ENCODE results near the gene FUBP3.

DNA sequence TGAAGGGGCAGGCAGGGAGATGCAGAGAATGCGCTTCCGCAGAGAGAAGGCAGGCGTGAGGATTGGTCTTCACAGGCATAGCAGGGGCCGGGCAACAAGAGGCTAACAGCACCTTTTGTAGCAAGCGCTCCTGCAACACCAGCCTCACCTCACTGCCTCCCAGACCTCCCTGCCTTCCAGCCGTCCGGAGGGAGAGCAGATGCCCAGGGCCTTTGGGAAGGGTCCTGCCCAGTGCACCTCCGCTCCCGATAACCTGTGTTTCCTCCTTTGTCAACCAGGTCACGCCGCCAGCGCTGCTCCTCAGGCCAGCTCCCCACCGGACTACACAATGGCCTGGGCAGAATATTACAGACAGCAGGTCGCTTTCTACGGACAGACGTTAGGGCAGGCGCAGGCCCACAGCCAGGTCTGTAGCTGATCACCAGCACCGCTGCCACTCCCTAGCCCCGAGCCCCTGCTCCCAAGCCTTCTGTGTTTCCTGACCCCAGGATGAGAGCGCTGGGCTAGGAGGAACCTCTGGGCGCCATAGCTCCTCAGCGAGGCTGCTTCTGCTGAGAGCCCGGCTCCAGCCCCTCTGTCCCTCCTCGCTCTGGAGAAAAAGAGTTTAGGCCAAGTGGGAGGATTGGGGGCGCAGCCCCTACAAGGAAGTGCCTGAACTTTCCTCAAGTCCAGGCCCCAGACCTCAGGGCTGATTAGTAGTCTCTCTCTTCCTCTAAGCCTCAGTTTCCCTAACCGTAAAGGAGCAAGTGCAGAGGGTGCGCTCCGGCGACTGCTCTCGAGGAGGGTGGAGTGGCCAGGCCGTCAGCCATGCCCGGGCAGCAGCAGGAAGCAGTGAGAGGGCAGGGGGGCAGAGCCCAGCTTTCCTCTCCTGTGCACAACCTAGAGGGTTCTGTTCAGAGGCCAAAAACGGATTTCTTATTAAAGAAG is 56.6 kb downstream of the FUBP3 start:
- no peak for TF ChIP-seq CTCF (IDR thresholded peaks at IDR 0.05)
- no peak for TF ChIP-seq EP300 (IDR thresholded peaks at IDR 0.05)
- no peak for TF ChIP-seq POLR2AphosphoS5 (IDR thresholded peaks at IDR 0.05)
- no peak for TF ChIP-seq POLR2A (IDR thresholded peaks at IDR 0.05)

Data from stomach (tissue), 4 donors.